NT2/D1 (cell line): ENCODE results near the gene ARRB1.

Experiments used
- SUZ12 ChIP-seq: IDR thresholded peaks from 2 replicates; pipeline ENCODE4 v1.6.1; 2011; ENCODE audit not compliant: insufficient read length, insufficient read depth; ENCODE audit errors: extremely low read depth
- YY1 ChIP-seq: IDR thresholded peaks from 2 replicates; pipeline ENCODE4 v1.6.1; 2011; ENCODE audit not compliant: insufficient read length, insufficient read depth

DNA sequence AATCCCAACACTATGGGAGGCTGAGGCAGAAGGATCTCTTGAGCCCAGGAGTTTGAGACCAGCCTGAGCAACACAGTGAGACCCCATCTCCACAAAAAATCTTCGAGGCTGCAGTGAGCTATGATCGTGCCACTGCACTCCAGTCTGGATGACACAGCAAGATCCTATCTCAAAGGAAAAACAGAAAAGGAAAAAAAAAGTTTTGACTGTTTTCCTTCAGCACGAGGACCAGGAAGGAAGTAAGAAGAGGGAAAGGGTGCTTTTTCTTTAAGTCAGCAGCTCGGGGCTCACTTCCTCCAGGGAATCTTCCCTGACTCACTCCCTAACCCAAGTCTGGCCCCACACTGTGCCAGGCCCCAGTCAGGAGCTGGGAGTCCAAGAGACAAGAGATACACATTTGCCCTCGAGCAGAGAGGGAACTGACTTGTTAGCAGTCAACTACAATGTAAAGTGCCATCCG lies 14.2 kb downstream of the ARRB1 start:
- no peak for TF ChIP-seq YY1
- TF ChIP-seq SUZ12 = no peak
